Activated CD8-positive, alpha-beta T cell treated with anti-CD3 and anti-CD28 coated beads, Interleukin-2, amount 10 ng/mL, durations not matched to agents 7 days and 5 days (primary cell): ENCODE data around the gene IGFBP1. TPM values are rescaled to one million over a fixed set of nuclear protein-coding genes. Genes with fewer than 3 reads are reported as not detected.

Experiments
- ATAC-seq: fragments of 150-1000 bp; cut with Tn5 transposase; one replicate; pipeline ENCODE4 v1.10.0; 2021; ENCODE audit warnings: moderate library complexity
- CTCF ChIA-PET: fragments of 350-600 bp; sonication (Branson Sonifier 250); formaldehyde crosslinking; loops from one replicate; lab custom pipeline; 2021; ENCODE audit warnings: antibody characterized with exemption; lab: Charles Lee
- POLR2A ChIA-PET: fragments of 350-600 bp; sonication (Branson Sonifier 250); formaldehyde crosslinking; loops from one replicate; lab custom pipeline; 2021; ENCODE audit warnings: antibody characterized with exemption; lab: Charles Lee
- DNase-seq: peaks from one replicate; pipeline ENCODE4 v3.0.0-alpha.2; 2020
- H3K27ac Mint-ChIP-seq: one replicate; pipeline ENCODE4 v1.8.0; 2021; ENCODE audit warnings: mild to moderate bottlenecking, mixed read lengths
- H3K27me3 Mint-ChIP-seq: one replicate; pipeline ENCODE4 v1.8.0; 2021; ENCODE audit warnings: low read depth, mixed read lengths
- H3K36me3 Mint-ChIP-seq: one replicate; pipeline ENCODE4 v1.8.0; 2021; ENCODE audit warnings: low read depth, mixed read lengths
- H3K4me1 Mint-ChIP-seq: one replicate; pipeline ENCODE4 v1.8.0; 2021; ENCODE audit warnings: low read depth, mixed read lengths
- H3K4me3 Mint-ChIP-seq: one replicate; pipeline ENCODE4 v1.8.0; 2021; ENCODE audit warnings: mild to moderate bottlenecking, mixed read lengths
- H3K9me3 Mint-ChIP-seq: one replicate; pipeline ENCODE4 v1.8.0; 2022; ENCODE audit warnings: mixed read lengths; ENCODE audit not compliant: insufficient read depth
- total RNA-seq, 2 experiments: library from RNA; stranded (reverse); gene quantifications; one replicate each; pipeline ENCODE4 v1.2.3, GENCODE V29; 2021

IGFBP1 gene
- total RNA-seq, 2 experiments from 2014 or later: not detected

DNA sequence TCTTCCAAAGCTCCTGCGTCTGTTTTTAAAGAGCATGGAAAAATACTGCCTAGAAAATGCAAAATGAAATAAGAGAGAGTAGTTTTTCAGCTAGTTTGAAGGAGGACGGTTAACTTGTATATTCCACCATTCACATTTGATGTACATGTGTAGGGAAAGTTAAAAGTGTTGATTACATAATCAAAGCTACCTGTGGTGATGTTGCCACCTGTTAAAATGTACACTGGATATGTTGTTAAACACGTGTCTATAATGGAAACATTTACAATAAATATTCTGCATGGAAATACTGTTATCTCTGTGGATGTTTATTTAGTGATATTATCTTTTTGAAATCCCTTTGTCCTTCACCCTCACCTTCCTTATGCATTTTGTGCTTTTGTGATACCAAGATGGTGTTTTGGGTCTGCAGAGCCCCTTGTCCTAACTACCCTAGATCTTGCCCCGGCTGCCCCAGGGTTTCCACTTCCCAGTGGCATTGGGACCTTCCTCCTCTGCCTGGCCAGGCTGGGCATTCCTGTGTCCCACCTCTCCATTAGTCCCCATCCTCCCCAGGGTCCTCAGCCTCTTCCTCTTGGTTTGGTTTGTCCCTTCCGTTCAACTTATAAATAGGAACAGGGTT lies 5.2 kb downstream of the IGFBP1 start:
- Mint-ChIP-seq H3K4me3 (no peak overlapping the region), H3K36me3 (no peaks in the 10 kb centered on the region), H3K27ac (no peak overlapping the region), H3K27me3 (peaks cover 33% of the 10 kb centered on the region), H3K4me1 (no peaks in the 10 kb centered on the region), H3K9me3 (no peaks in the 10 kb centered on the region)
- POLR2A ChIA-PET: no interaction called here
- CTCF ChIA-PET: no interaction called here
- DNase-seq: peak; percentile 14
- no peak for ATAC-seq

DNA sequence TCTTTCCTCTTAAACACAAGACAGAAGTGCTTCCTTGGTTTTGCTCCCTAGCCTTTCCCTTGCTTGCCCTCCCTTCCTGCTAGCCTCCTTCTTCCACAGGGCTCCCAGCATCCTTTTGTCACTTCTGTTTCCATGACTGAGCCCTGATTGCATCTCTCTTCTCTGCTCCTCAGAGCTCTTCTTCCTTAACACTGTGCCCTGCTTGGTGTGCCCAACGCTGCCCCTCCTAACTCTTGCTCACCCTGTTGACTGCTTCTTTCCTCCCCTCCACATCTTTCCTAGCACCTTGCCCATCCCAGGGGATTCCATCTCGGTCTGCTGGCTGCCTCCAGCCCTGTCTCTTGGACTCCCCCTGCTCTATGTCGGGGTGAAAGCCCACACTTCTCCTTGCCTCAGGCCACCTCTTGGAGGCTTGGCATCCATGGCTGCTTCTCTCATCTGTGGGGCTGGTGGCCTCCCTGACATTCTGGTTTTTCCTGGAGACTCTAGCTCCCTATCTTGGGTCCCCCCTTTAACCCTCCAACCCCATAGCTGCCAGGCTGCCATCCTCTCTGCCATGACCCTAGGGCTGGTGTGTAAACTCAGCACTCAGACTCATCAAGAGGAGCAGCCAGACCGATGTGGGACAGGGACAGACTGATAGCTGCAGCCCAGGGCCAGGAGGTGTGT lies 5.8 kb downstream of the IGFBP1 start:
- ATAC-seq: no peak
- no peaks in the 10 kb centered on the region for H3K4me1 Mint-ChIP-seq

GRCh38 chr7:45894665-45895062 lies 6.4 kb downstream of the IGFBP1 start:
- Mint-ChIP-seq H3K27me3 (peaks cover 26% of the 10 kb centered on the region), H3K27ac (no peak overlapping the region), H3K36me3 (no peaks in the 10 kb centered on the region), H3K4me3 (no peak overlapping the region), H3K9me3 (no peaks in the 10 kb centered on the region), H3K4me1 (no peaks in the 10 kb centered on the region)
- CTCF ChIA-PET: no interaction called here
- POLR2A ChIA-PET: no interaction called here
- ATAC-seq (no peak), DNase-seq (no peak)

More for the DNA sequence above, 5.8 kb downstream of the IGFBP1 start:
- ChIA-PET CTCF (no interaction called here), POLR2A (no interaction called here)
- Mint-ChIP-seq H3K36me3 (no peaks in the 10 kb centered on the region), H3K27me3 (peaks cover 32% of the 10 kb centered on the region), H3K4me3 (no peak overlapping the region), H3K9me3 (no peaks in the 10 kb centered on the region), H3K27ac (no peak overlapping the region)
- DNase-seq: peak; percentile 13

DNA sequence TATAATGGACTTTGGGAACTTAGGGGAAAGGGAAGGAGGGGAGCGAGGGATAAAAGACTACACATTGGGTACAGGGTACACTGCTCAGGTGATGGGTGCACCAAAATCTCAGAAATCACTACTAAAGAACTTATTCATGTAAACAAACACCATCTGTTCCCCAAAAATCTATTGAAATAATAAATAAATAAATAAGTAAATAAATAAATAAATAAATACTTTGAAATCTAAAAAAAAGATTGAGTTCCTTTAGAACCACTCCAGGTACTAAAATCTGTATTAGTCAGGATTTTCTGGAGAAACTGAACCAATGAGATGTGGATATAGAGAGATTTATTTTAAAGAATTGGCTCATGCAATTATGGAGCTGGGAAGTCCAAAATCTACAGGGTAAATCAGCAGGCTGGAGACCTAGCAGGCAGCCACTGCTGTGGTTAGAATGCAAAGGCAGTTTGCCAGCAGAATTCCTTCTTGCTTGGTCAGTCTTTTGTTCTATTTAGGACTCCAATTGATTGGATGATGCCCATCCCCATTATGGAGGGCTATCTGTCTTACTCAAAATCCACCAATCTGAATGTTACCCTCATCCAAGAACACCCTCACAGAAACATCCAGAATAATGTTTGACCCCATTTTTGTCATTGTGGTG lies 8.9 kb downstream of the IGFBP1 start:
- CTCF ChIA-PET: no interaction called here
- H3K36me3 Mint-ChIP-seq: no peaks in the 10 kb centered on the region
- no peak overlapping the region for H3K4me3 Mint-ChIP-seq
- H3K4me1 Mint-ChIP-seq: no peaks in the 10 kb centered on the region
- POLR2A ChIA-PET: no interaction called here
- no peak for DNase-seq
- H3K27me3 Mint-ChIP-seq: peaks cover 22% of the 10 kb centered on the region
- H3K27ac Mint-ChIP-seq: no peak overlapping the region
- no peaks in the 10 kb centered on the region for H3K9me3 Mint-ChIP-seq
- no peak for ATAC-seq

GRCh38 chr7:45898222-45898621 lies 9.9 kb downstream of the IGFBP1 start:
- no peak overlapping the region for H3K27ac Mint-ChIP-seq
- no peak overlapping the region for H3K4me3 Mint-ChIP-seq
- no peaks in the 10 kb centered on the region for H3K4me1 Mint-ChIP-seq
- ChIA-PET CTCF (interaction anchor here (1.0 to 1.3 kb wide), 2 partner anchors 19 to 24 kb away, joined by 3 to 4 read pairs; no protein-coding TSS in a partner anchor), POLR2A (no interaction called here)
- ATAC-seq: no peak
- H3K27me3 Mint-ChIP-seq: peaks cover 22% of the 10 kb centered on the region
- DNase-seq: no peak
- H3K9me3 Mint-ChIP-seq: no peaks in the 10 kb centered on the region
- no peaks in the 10 kb centered on the region for H3K36me3 Mint-ChIP-seq

GRCh38 chr7:45901566-45901965 lies 13.3 kb downstream of the IGFBP1 start:
- peak; percentile 9 for DNase-seq
- ChIA-PET POLR2A (no interaction called here), CTCF (no interaction called here)
- Mint-ChIP-seq H3K9me3 (no peaks in the 10 kb centered on the region), H3K4me3 (no peak overlapping the region), H3K4me1 (no peaks in the 10 kb centered on the region), H3K36me3 (no peaks in the 10 kb centered on the region), H3K27ac (no peak overlapping the region), H3K27me3 (peaks cover 17% of the 10 kb centered on the region)
- ATAC-seq: no peak

- no peaks in the 10 kb centered on the region for H3K9me3 Mint-ChIP-seq
- ATAC-seq: no peak
- H3K36me3 Mint-ChIP-seq: no peaks in the 10 kb centered on the region
- H3K27ac Mint-ChIP-seq: no peak overlapping the region
- no peak for DNase-seq
- H3K27me3 Mint-ChIP-seq: peaks cover 21% of the 10 kb centered on the region
- H3K4me3 Mint-ChIP-seq: no peak overlapping the region
- H3K4me1 Mint-ChIP-seq: no peaks in the 10 kb centered on the region
- ChIA-PET CTCF (no interaction called here), POLR2A (no interaction called here)
Observed at GRCh38 chr7:45902820-45903219, 14.5 kb downstream of the IGFBP1 start.

DNA sequence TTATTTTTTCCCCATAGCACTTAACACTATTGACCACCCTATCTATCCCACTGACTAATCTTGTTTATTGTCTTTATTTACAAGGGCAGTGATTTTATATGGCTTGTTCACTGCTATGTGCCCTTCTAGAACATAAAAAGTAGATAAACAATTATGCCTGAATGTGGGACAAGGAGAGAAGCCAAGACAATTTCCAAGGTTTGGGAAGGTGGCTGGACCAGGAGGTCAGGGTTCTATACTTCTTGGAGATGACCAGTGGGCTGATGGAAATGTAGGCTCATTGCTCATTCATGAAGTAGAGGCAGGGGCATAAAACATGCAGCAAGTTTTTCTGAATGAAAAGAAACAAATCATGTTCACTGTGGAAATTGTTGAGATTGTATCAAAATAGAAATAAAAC lies 21.3 kb downstream of the IGFBP1 start:
- Mint-ChIP-seq H3K4me3 (no peak overlapping the region), H3K9me3 (no peaks in the 10 kb centered on the region), H3K27me3 (peaks cover 15% of the 10 kb centered on the region), H3K4me1 (no peaks in the 10 kb centered on the region), H3K27ac (no peak overlapping the region), H3K36me3 (no peaks in the 10 kb centered on the region)
- DNase-seq (no peak), ATAC-seq (no peak)
- POLR2A ChIA-PET: no interaction called here
- CTCF ChIA-PET: no interaction called here

- no peaks in the 10 kb centered on the region for H3K36me3 Mint-ChIP-seq
- no peak overlapping the region for H3K4me3 Mint-ChIP-seq
- no peak for ATAC-seq
- H3K27me3 Mint-ChIP-seq: peaks cover 17% of the 10 kb centered on the region
- CTCF ChIA-PET: no interaction called here
- H3K4me1 Mint-ChIP-seq: peaks cover 2% of the 10 kb centered on the region
- DNase-seq: no peak
- no peak overlapping the region for H3K27ac Mint-ChIP-seq
- POLR2A ChIA-PET: no interaction called here
- no peaks in the 10 kb centered on the region for H3K9me3 Mint-ChIP-seq
Observed at GRCh38 chr7:45910855-45911254, 22.6 kb downstream of the IGFBP1 start.

GRCh38 chr7:45911311-45911710 lies 23.0 kb downstream of the IGFBP1 start:
- H3K27ac Mint-ChIP-seq: no peak overlapping the region
- no peaks in the 10 kb centered on the region for H3K9me3 Mint-ChIP-seq
- peaks cover 17% of the 10 kb centered on the region for H3K27me3 Mint-ChIP-seq
- ATAC-seq: no peak
- ChIA-PET POLR2A (no interaction called here), CTCF (no interaction called here)
- peaks cover 6% of the 10 kb centered on the region for H3K4me1 Mint-ChIP-seq
- no peak overlapping the region for H3K4me3 Mint-ChIP-seq
- H3K36me3 Mint-ChIP-seq: no peaks in the 10 kb centered on the region
- DNase-seq: no peak

DNA sequence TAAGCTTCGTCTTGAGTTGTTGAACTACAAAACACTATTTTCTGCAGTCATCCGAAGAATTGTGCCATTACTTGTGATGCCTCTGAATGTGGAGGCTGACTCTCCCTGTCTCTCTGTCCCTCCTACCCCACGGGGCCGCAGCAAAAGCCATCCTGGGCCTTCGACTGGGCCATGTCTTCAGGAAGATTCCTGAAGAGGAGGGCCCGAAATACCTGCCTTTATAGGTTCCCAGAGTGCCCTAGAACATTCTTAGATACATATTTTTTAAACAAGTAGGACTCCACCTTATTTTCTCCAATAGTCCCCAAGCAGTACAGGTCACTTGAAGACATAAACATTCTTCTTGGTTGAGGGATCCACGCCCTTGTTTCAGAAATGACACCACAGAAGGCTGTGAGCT lies 24.7 kb downstream of the IGFBP1 start:
- H3K36me3 Mint-ChIP-seq: no peaks in the 10 kb centered on the region
- peaks cover 18% of the 10 kb centered on the region for H3K27me3 Mint-ChIP-seq
- POLR2A ChIA-PET: no interaction called here
- H3K9me3 Mint-ChIP-seq: no peaks in the 10 kb centered on the region
- CTCF ChIA-PET: interaction anchor here (2.0 kb wide), 1 partner anchor 10 kb away, joined by 8 read pairs; no protein-coding TSS in a partner anchor
- peaks cover 6% of the 10 kb centered on the region for H3K4me1 Mint-ChIP-seq
- H3K27ac Mint-ChIP-seq: no peak overlapping the region
- ATAC-seq (no peak), DNase-seq (no peak)
- H3K4me3 Mint-ChIP-seq: no peak overlapping the region

GRCh38 chr7:45914911-45915310 lies 26.6 kb downstream of the IGFBP1 start:
- H3K27ac Mint-ChIP-seq: no peak overlapping the region
- ATAC-seq (no peak), DNase-seq (no peak)
- POLR2A ChIA-PET: no interaction called here
- peaks cover 14% of the 10 kb centered on the region for H3K4me1 Mint-ChIP-seq
- CTCF ChIA-PET: no interaction called here
- H3K9me3 Mint-ChIP-seq: no peaks in the 10 kb centered on the region
- H3K27me3 Mint-ChIP-seq: peaks cover 28% of the 10 kb centered on the region
- no peak overlapping the region for H3K4me3 Mint-ChIP-seq
- H3K36me3 Mint-ChIP-seq: no peaks in the 10 kb centered on the region
